Measurements from ENCODE around the gene SERPINA4.

The SERPINA4 gene, protein sequence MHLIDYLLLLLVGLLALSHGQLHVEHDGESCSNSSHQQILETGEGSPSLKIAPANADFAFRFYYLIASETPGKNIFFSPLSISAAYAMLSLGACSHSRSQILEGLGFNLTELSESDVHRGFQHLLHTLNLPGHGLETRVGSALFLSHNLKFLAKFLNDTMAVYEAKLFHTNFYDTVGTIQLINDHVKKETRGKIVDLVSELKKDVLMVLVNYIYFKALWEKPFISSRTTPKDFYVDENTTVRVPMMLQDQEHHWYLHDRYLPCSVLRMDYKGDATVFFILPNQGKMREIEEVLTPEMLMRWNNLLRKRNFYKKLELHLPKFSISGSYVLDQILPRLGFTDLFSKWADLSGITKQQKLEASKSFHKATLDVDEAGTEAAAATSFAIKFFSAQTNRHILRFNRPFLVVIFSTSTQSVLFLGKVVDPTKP

GRCh38 chr14:94560751-94561655 lies at the start of gene SERPINA4:
Gene SERPINA4 (plus strand): TSS chr14:94561442. CDS start chr14:94563483, 2,041 bp downstream.
- DNase-seq, result no peak

- DNase-seq, result no peak
These were observed 46.9 kb upstream of the SERPINA4 start for GRCh38 chr14:94514351-94514750.

GRCh38 chr14:94515426-94515825 lies 45.8 kb upstream of the SERPINA4 start:
- DNase-seq, result no peak

DNA sequence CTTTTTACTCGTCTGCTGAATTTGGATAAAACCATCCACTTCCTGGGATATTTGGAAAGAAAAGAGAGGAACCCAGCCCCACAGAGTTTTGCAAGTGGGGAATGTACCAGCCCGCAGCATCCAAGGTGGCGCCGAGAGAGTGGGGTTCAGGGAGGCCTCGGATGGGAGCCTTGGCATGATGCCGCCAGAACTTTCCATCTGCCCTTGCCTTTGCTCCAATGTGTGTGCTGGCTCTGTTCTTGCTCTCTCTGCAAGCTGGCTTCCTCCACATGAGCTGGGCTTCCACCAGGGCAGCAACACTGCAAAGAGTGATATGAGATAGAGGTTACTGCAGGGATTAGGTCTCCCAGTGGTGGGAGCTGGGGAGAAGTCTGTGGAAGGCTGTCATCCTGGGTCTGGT lies 45.4 kb upstream of the SERPINA4 start:
- DNase-seq, result no peak

DNA sequence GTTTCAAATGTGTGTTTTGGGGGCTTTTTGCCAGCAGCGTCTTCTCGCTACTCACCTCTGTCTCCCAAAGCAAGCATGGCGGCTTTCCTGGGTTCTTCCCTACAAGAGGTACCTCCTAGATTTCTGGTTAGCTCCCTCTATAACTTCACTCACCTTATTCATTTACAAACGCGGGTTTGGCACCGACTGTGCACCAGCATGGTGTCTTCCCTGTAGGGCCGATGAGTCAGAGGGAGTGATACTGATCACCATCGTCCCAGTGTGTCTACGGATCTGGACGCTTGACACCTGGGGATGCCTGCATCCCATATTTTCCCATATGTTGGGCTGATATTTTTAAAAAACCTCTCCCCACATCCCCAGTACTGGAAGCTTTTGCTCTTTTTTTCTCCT lies 44.0 kb upstream of the SERPINA4 start:
- no peak for DNase-seq

GRCh38 chr14:94517641-94518257 lies 43.5 kb upstream of the SERPINA4 start:
- DNase-seq, result no peak

GRCh38 chr14:94521375-94522114 lies 39.7 kb upstream of the SERPINA4 start:
- DNase-seq, result no peak

DNA sequence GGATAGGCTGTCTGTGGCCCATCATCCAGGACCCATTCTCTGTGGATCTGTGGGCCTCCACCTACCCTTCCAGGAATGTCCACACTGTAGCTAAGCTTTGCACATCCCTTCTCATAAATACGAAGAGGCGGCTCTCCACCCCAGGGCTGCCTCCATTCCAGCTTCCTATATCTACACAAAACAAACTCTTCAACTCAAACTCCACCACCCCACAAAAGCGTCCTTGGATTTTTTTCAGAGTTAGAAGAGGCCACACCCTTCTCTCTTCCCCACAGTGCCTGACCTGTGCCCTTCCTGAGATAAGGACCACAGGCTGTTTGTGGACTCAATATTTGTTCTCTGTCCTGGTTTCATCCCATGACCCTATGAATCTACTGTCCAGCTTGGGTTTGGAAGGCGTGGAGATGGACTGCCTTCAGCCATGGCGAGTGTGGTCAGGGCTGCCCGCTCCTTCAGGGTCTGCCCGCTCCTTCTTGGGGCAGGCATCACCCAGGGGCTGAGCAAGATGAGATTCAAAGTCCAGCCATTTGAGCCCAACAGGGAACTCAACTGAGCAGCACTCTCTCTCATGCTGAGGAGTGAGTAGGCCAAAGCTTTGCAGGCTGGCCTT lies 39.0 kb upstream of the SERPINA4 start:
- no peak for DNase-seq

GRCh38 chr14:94523265-94523664 lies 38.0 kb upstream of the SERPINA4 start:
- no peak for DNase-seq

GRCh38 chr14:94524093-94524492 lies 37.1 kb upstream of the SERPINA4 start:
- DNase-seq, result no peak

- DNase-seq, result no peak
These were observed 30.1 kb upstream of the SERPINA4 start for GRCh38 chr14:94531187-94531586.

DNA sequence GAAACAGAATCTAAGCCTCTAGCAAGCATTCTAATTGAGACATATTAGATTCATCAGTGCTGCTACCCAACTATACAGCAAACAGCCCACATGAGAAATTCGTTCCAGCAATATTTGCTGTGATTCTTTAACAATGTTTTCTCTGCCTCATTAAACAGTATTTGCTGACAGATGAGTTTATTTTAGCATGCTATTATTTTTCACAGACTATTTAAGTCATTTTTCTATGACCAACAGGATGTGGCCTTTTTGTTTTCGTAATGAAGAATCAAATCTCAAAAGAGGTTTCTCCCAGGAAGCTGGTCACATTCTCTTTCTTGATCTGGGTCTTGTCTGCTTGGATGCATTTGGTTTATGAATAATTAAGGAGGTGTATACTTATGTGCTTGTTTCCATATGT lies 28.8 kb upstream of the SERPINA4 start:
- no peak for DNase-seq

GRCh38 chr14:94535506-94535905 lies 25.7 kb upstream of the SERPINA4 start:
- no peak for DNase-seq

- no peak for DNase-seq
These were observed 24.4 kb upstream of the SERPINA4 start for GRCh38 chr14:94536836-94537235.

DNA sequence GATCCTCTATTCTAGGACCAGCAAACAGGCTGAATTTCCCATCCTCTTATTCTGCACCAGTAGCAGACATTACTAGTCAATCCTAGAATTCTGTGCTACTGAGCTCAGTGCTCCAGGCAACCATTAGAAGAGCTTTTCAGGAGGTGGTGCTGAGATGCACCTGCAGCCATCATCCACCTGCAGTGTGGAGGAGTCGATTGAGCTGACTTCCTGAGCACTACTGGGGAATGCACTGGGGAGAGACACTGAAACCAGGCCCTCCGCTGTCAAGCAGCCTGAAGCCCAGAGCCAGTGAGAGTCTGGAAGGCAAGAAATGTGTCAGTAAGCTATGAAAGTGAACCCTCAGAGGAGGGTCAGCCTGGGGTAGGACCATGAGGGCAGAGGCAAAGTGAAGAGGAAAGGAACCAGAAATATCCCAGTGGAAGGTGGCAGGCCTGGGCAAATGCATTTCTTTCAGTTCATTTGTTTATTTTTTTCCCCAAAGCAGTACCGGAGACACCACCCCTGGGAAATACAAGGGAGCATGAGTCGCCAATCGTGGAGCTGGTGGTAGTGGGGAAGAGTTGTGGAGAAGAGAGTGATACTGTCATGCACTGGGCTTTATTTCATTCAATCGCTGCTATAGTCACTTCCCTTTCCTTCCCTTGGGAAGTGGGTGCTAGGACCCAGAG lies 23.0 kb upstream of the SERPINA4 start:
- no peak for DNase-seq

DNA sequence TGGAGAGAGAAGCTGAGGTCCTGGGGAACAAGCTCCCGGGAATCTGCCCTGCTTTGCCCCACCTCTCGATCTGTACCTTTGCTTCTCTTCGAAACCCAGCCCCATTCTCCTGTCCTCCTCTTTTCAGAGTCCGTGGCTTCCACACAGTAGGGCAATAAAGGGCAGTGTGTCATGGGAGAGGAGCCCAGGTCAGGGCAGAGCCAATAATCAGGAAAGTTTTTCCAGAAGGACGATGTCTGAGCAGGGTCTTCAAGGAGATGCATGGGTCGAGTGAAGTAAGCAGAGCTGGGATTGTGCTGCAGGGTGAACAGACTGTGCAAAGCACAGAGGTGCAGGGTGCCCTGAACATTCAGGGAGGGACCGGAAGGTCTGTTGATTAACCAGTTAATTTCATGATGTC lies 22.1 kb upstream of the SERPINA4 start:
- DNase-seq, result no peak

DNA sequence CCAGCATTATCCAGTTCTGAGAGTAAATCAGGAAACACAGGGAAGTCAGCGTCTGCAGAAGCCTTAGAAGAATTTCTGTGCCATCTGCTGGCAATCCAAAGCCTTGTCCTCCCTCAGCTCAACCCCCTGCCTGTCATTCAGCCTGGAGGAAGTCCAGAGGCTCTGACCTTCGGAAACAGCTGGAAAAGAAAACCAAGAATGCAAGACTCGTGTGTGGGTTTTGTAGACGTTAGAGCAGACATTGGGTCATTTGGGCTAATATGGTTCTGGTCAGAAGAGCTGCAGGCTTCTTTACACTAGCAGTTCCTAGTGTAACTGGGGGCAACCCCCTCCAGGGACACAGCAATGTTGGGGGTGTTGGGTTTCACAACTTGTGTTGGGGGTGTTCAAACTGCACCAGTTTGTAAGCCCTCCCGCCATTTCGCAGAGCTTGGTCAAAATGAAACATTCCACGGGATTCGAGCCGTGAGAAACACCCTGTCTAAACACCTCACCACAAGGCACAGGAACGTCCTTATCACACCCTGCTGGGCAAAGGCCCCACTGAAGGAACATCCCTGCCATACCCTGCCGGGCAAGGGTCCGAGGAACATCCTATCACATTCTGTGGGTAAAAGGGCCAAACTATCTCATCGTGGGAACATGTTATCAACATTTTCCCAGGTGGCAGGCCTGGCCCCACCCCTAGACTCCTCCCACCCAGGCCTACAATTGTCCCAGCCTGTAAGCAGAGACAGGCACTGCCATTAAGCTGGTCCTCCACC lies 21.0 kb upstream of the SERPINA4 start:
- no peak for DNase-seq

- no peak for DNase-seq
These were observed 19.8 kb upstream of the SERPINA4 start for GRCh38 chr14:94541234-94541975.

DNA sequence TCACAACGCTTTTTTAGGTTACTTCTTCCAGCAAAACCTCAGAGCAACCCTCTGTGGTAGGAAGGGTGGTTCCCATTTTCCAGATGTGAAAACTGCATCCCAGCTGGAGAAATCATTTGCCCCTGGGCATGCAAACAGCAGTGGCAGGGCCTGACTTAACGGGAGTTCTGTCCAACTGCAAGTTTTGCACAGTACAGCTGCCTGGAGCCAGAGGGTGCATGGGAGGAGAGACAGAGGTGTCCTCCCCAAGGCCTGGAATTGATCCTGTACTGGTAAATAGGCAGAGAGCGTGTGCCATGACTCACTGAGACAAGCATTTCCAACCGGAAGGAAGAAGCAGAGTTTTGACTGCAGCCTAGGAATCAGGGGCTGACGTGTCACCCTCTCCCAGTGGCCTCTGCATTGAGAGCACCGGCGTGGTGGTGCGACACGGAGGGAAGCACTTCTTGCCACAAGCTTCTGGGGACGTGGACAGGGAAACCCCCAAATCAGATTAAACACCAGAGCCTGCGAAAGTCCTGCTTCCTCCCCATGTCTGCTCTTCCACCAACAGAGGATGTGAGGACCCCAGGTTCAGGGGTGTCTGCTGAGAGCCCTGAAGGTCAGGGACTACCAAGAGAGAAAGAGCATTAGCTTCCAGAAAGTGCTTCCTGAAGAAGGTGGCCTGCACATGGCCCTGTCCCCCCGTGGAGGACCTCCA lies 19.0 kb upstream of the SERPINA4 start:
- DNase-seq, result no peak

All from NCI-H2081 treated with DMSO at 0.1 percent for 48 hours (cell line).